OCI-LY7 (cell line): Measurements from ENCODE around the gene HASPIN. TPM values are rescaled to one million over a fixed set of nuclear protein-coding genes. Genes with fewer than 3 reads are reported as not detected.

Experiments used
- BruUV-seq: library from RNA; stranded (reverse); fragments of 400-500 nt; replicated peaks from 2 replicates; lab custom pipeline; 2021; lab: Mats Ljungman, UMichigan
- CTCF ChIA-PET: fragments of 300-600 bp; sonication (Branson Sonifier 250); formaldehyde crosslinking; loops from one replicate; lab custom pipeline; 2022; ENCODE audit warnings: antibody characterized with exemption; ENCODE audit not compliant: unreplicated experiment; lab: Charles Lee
- POLR2A ChIA-PET: fragments of 300-600 bp; sonication (Branson Sonifier 250); formaldehyde crosslinking; loops from one replicate; lab custom pipeline; 2022; ENCODE audit warnings: antibody characterized with exemption; lab: Charles Lee
- DNase-seq: peaks from one replicate; pipeline ENCODE4 v3.0.0-alpha.2; 2015; ENCODE audit warnings: low spot score
- H2AFZ ChIP-seq: fragments of 200-600 bp; sonication (generic), shearing (Covaris generic); 2 replicates; pipeline ENCODE4 v1.6.1; 2014; ENCODE audit warnings: mild to moderate bottlenecking, antibody characterized with exemption, low read length, moderate library complexity
- H3K27ac ChIP-seq: fragments of 200-600 bp; sonication (generic); 2 replicates; pipeline ENCODE4 v1.5.1; 2014; ENCODE audit warnings: mixed run types, low read depth, mild to moderate bottlenecking, moderate library complexity, low read length, inconsistent platforms; ENCODE audit not compliant: poor library complexity, severe bottlenecking
- H3K36me3 ChIP-seq: fragments of 200-600 bp; sonication (generic); 2 replicates; pipeline ENCODE4 v1.6.1; 2014; ENCODE audit warnings: mild to moderate bottlenecking, antibody characterized with exemption, low read length, moderate library complexity, mixed read lengths; ENCODE audit not compliant: insufficient read depth
- H3K4me1 ChIP-seq: fragments of 200-600 bp; sonication (generic); 2 replicates; pipeline ENCODE4 v1.5.1; 2014; ENCODE audit warnings: mild to moderate bottlenecking, low read length; ENCODE audit not compliant: insufficient read depth, poor library complexity, severe bottlenecking
- H3K4me2 ChIP-seq: fragments of 200-600 bp; sonication (generic); 2 replicates; pipeline ENCODE4 v1.6.1; 2014; ENCODE audit warnings: mild to moderate bottlenecking, low read length
- H3K4me3 ChIP-seq: fragments of 200-600 bp; sonication (generic); 2 replicates; pipeline ENCODE4 v1.5.1; 2014; ENCODE audit warnings: mild to moderate bottlenecking, low read depth, low read length; ENCODE audit not compliant: poor library complexity, severe bottlenecking
- H3K79me2 ChIP-seq: fragments of 200-600 bp; sonication (generic); 2 replicates; pipeline ENCODE4 v1.6.1; 2016; ENCODE audit warnings: low read depth, mild to moderate bottlenecking, low read length, moderate library complexity, mixed read lengths; ENCODE audit not compliant: insufficient read depth
- H3K9me2 ChIP-seq: fragments of 200-600 bp; sonication (generic); 2 replicates; pipeline ENCODE4 v1.6.1; 2016; ENCODE audit warnings: mild to moderate bottlenecking, low read length, mixed read lengths; ENCODE audit not compliant: insufficient read depth
- H3K9me3 ChIP-seq: fragments of 200-600 bp; sonication (generic); 2 replicates; pipeline ENCODE4 v1.6.1; 2014; ENCODE audit warnings: mild to moderate bottlenecking, mixed run types, low read length, mixed read lengths
- H4K20me1 ChIP-seq: fragments of 200-600 bp; sonication (generic); 2 replicates; pipeline ENCODE4 v1.6.1; 2014; ENCODE audit warnings: mild to moderate bottlenecking, antibody characterized with exemption, low read length, moderate library complexity, mixed read lengths; ENCODE audit not compliant: insufficient read depth
- CTCF ChIP-seq: fragments of 200-600 bp; sonication (generic); conservative IDR thresholded peaks from 2 replicates; pipeline ENCODE4 v1.5.1; 2014; ENCODE audit warnings: mild to moderate bottlenecking, antibody characterized with exemption, low read length, moderate library complexity, mixed read lengths
- EZH2phosphoT487 ChIP-seq: fragments of 200-600 bp; sonication (generic); IDR thresholded peaks from 2 replicates; pipeline ENCODE4 v1.6.1; 2018; ENCODE audit warnings: low read depth, borderline replicate concordance, mild to moderate bottlenecking, mixed run types, antibody characterized with exemption, low read length, moderate library complexity, mixed read lengths
- intact Hi-C: fragments of 100-400 bp; cut with micrococcal nuclease; formaldehyde crosslinking; loops from one replicate; pipeline ENCODE4 v1.10.0; 2022; ENCODE audit not compliant: unreplicated experiment
- total RNA-seq, 2 experiments: library from RNA; depleted of rRNA in 1 of 2; stranded (reverse); fragments of >200 nt in 1 of 2; shearing (Covaris generic) in 1 of 2; gene quantifications; 2 replicates each; pipeline ENCODE4 v1.2.3, GENCODE V29; 2014 to 2022

HASPIN gene
- total RNA-seq, 2 experiments from 2014 or later: 66.2 to 88.6 TPM

GRCh38 chr17:3770466-3770865 lies 46.8 kb downstream of the HASPIN start:
- Histone ChIP-seq H3K4me3 (no peak overlapping the region), H3K4me1 (peaks cover 12% of the 10 kb centered on the region), H3K27ac (peak overlapping the region; percentile 19), H3K36me3 (no peaks in the 10 kb centered on the region), H3K79me2 (no peaks in the 10 kb centered on the region), H3K9me2 (no peaks in the 10 kb centered on the region), H2AFZ (peak overlapping the region; percentile 81), H3K4me2 (peak overlapping the region; percentile 20; the same call in 1 of the 2 replicates), H3K9me3 (no peaks in the 10 kb centered on the region), H4K20me1 (no peaks in the 10 kb centered on the region)
- POLR2A ChIA-PET: interaction anchor here (0.5 kb wide), 1 partner anchor 14 kb away, joined by 4 read pairs; no protein-coding TSS in a partner anchor
- intact Hi-C loops: no loop called here
- TF ChIP-seq CTCF (no peak), EZH2phosphoT487 (no peak)
- CTCF ChIA-PET: no interaction called here
- BruUV-seq: no TSS peak
- DNase-seq: peak; percentile 78

GRCh38 chr17:3771140-3771539 lies 47.4 kb downstream of the HASPIN start:
- Histone ChIP-seq H3K79me2 (no peaks in the 10 kb centered on the region), H4K20me1 (no peaks in the 10 kb centered on the region), H3K4me1 (peaks cover 12% of the 10 kb centered on the region), H3K36me3 (no peaks in the 10 kb centered on the region), H2AFZ (peak overlapping the region; percentile 81), H3K4me3 (no peak overlapping the region), H3K27ac (no peak overlapping the region), H3K9me3 (no peaks in the 10 kb centered on the region), H3K9me2 (no peaks in the 10 kb centered on the region), H3K4me2 (0 out of 2 replicates have a peak overlapping the region, but pooled peaks have one; percentile 20)
- no TSS peak for BruUV-seq
- no peak for DNase-seq
- CTCF ChIA-PET: no interaction called here
- no peak for TF ChIP-seq EZH2phosphoT487
- no peak for TF ChIP-seq CTCF
- intact Hi-C loops: no loop called here
- POLR2A ChIA-PET: interaction anchor here (0.7 kb wide), 1 partner anchor 45 kb away, joined by 3 read pairs; no protein-coding TSS in a partner anchor

- Histone ChIP-seq H3K9me2 (no peaks in the 10 kb centered on the region), H3K27ac (no peak overlapping the region), H2AFZ (no peak overlapping the region), H3K4me1 (peaks cover 12% of the 10 kb centered on the region), H3K9me3 (no peaks in the 10 kb centered on the region), H4K20me1 (no peaks in the 10 kb centered on the region), H3K36me3 (no peaks in the 10 kb centered on the region), H3K79me2 (no peaks in the 10 kb centered on the region), H3K4me3 (no peak overlapping the region), H3K4me2 (no peak overlapping the region)
- TF ChIP-seq CTCF (no peak), EZH2phosphoT487 (no peak)
- CTCF ChIA-PET: no interaction called here
- intact Hi-C loops: no loop called here
- BruUV-seq: no TSS peak
- POLR2A ChIA-PET: interaction anchor here (0.7 kb wide), 1 partner anchor 790 kb away, joined by 3 read pairs; no protein-coding TSS in a partner anchor
- DNase-seq: no peak
These were observed 49.1 kb downstream of the HASPIN start for GRCh38 chr17:3772764-3773163.
